A549 (cell line): ENCODE data around the gene SLC24A4. TPM values are rescaled to one million over a fixed set of nuclear protein-coding genes. Genes with fewer than 3 reads are reported as not detected.

ENCODE experiments used
- ATAC-seq, 2 experiments: fragments of 200-7000 bp in 1 of 2; fragments of >200 bp in 1 of 2; cut with Nextera tagmentation in 1 of 2; cut with Tn5 transposase in 1 of 2; 3 replicates each; pipeline versions ENCODE4 v1.8.0 to v1.9.1; 2018 to 2020; ENCODE audit warnings: mild to moderate bottlenecking in 1 of 2, moderate library complexity in 1 of 2
- CTCF ChIA-PET: fragments of 300-600 bp; sonication (Branson Sonifier 250); formaldehyde crosslinking; extraction: SDS; loops from one replicate; lab custom pipeline; 2021; ENCODE audit warnings: antibody characterized with exemption, inconsistent platforms; lab: Yijun Ruan, JAX
- POLR2A ChIA-PET: fragments of 350-600 bp; formaldehyde crosslinking; extraction: SDS; loops from one replicate; lab custom pipeline; 2021; ENCODE audit warnings: antibody characterized with exemption, inconsistent platforms; lab: Yijun Ruan, JAX
- DNase-seq, 2 experiments: peaks; one replicate each; pipeline versions ENCODE4 v3.0.0 to v3.0.0-alpha.2; 2011 to 2016; ENCODE audit warnings: low read depth in 1 of 2, low spot score in 1 of 2
- FAIRE-seq: peaks from 2 replicates; lab custom pipeline; 2011; peaks lifted over from hg19 to GRCh38; lab: Jason Lieb, UNC
- H3K27ac ChIP-seq, 2 experiments: fragments of >200 bp; sonication (Bioruptor Twin); formaldehyde crosslinking; 3 replicates each; pipeline ENCODE4 v1.5.1; 2016 to 2017
- H3K4me1 ChIP-seq: fragments of >200 bp; sonication (Bioruptor Twin); formaldehyde crosslinking; 3 replicates; pipeline ENCODE4 v1.6.1; 2016
- H3K4me2 ChIP-seq: fragments of >200 bp; sonication (Bioruptor Twin); formaldehyde crosslinking; 3 replicates; pipeline ENCODE4 v1.6.1; 2016
- H3K4me3 ChIP-seq: fragments of >200 bp; sonication (Bioruptor Twin); formaldehyde crosslinking; 3 replicates; pipeline ENCODE4 v1.5.1; 2016
- H3K9me3 ChIP-seq: fragments of >200 bp; sonication (Bioruptor Twin); formaldehyde crosslinking; 3 replicates; pipeline ENCODE4 v1.6.1; 2016
- BHLHE40 ChIP-seq: IDR thresholded peaks from 2 replicates; pipeline ENCODE4 v1.6.1; 2012; ENCODE audit warnings: low read depth, low read length, inconsistent platforms
- CHD2 ChIP-seq: fragments of 150-350 bp; IDR thresholded peaks from 2 replicates; pipeline ENCODE4 v1.6.1; 2014; ENCODE audit warnings: low read length; ENCODE audit not compliant: partially characterized antibody
- EP300 ChIP-seq, 2 experiments: fragments of >200 bp; sonication (Bioruptor Twin); formaldehyde crosslinking; IDR thresholded peaks; 2 replicates in 1 of 2; 3 replicates in 1 of 2; pipeline ENCODE4 v1.6.1; 2016 to 2017
- ESRRA ChIP-seq: fragments of 150-350 bp; IDR thresholded peaks from 2 replicates; pipeline ENCODE4 v1.6.1; 2014; ENCODE audit warnings: mild to moderate bottlenecking, low read length, borderline replicate concordance
- FOSL2 ChIP-seq, 2 experiments: fragments of 450-650 bp in 1 of 2; fragments of >200 bp in 1 of 2; sonication (Bioruptor Twin) in 1 of 2; formaldehyde crosslinking; IDR thresholded peaks; 2 replicates each; pipeline versions ENCODE4 v1.5.0 to v1.6.1; 2016 to 2020; ENCODE audit warnings: mild to moderate bottlenecking in 1 of 2, moderate library complexity in 1 of 2
- JUN ChIP-seq, 2 experiments: fragments of >200 bp; sonication (Bioruptor Twin); formaldehyde crosslinking; IDR thresholded peaks; 2 replicates in 1 of 2; 3 replicates in 1 of 2; pipeline ENCODE4 v1.6.1; 2016 to 2017
- KDM1A ChIP-seq: fragments of 200-600 bp; sonication (generic); IDR thresholded peaks from 2 replicates; pipeline ENCODE4 v1.6.1; 2016; ENCODE audit warnings: low read depth, mild to moderate bottlenecking
- MAZ ChIP-seq: fragments of 150-350 bp; IDR thresholded peaks from 2 replicates; pipeline ENCODE4 v1.6.1; 2014; ENCODE audit warnings: antibody characterized with exemption, low read depth, low read length, borderline replicate concordance
- PHF8 ChIP-seq: fragments of 200-600 bp; sonication (generic); IDR thresholded peaks from 2 replicates; pipeline ENCODE4 v1.6.1; 2016; ENCODE audit warnings: low read depth, mild to moderate bottlenecking, antibody characterized with exemption, moderate library complexity, borderline replicate concordance
- RAD21 ChIP-seq, 2 experiments: fragments of >200 bp in 1 of 2; sonication (Bioruptor Twin) in 1 of 2; formaldehyde crosslinking in 1 of 2; IDR thresholded peaks in 1 of 2; conservative IDR thresholded peaks in 1 of 2; 2 replicates in 1 of 2; 3 replicates in 1 of 2; pipeline ENCODE4 v1.6.1; 2012 to 2018; ENCODE audit warnings: inconsistent platforms in 1 of 2
- RARB ChIP-seq: fragments of 250-450 bp; sonication (Bioruptor Pico); IDR thresholded peaks from 2 replicates; pipeline ENCODE4 v1.8.0; 2021; ENCODE audit warnings: mild to moderate bottlenecking, moderate library complexity
- RNF2 ChIP-seq: fragments of 200-600 bp; sonication (generic); IDR thresholded peaks from 2 replicates; pipeline ENCODE4 v1.6.1; 2016; ENCODE audit warnings: low read depth, mild to moderate bottlenecking, antibody characterized with exemption, moderate library complexity, borderline replicate concordance
- WGBS: methylation state at CpG from one replicate; pipeline ENCODE4 v1.1.6; 2017; ENCODE audit errors: missing lambda C conversion rate; 5-methylcytosine and 5-hydroxymethylcytosine counted together
- polyA plus RNA-seq, 4 experiments: library from polyadenylated mRNA; depleted of rRNA in 3 of 4; stranded (reverse); fragments of >200 nt; fragmentation: RNase III in 1 of 4; extraction: RNeasy Plus Mini Kit Qiagen cat#74134 plus additional on column Dnase treatment in 1 of 4; gene quantifications; 2 replicates in 3 of 4; 3 replicates in 1 of 4; pipeline ENCODE4 v1.2.3, GENCODE V29; 2011 to 2017
- TF ChIP-seq, protein P1 (sequence below): fragments of 450-650 bp; IDR thresholded peaks from 2 replicates; pipeline ENCODE4 v1.6.1; 2014; ENCODE audit warnings: antibody characterized with exemption
- TF ChIP-seq, protein P2 (sequence below): fragments of >200 bp; sonication (Bioruptor Twin); formaldehyde crosslinking; IDR thresholded peaks from 3 replicates; pipeline ENCODE4 v1.6.1; 2016
- TF ChIP-seq, protein P3 (sequence below): IDR thresholded peaks from 2 replicates; pipeline ENCODE4 v1.6.1; 2012
- TF ChIP-seq, protein P4 (sequence below): IDR thresholded peaks from 2 replicates; pipeline ENCODE4 v1.6.1; 2012
- TF ChIP-seq, protein P5 (sequence below): fragments of 200-600 bp; sonication (generic); IDR thresholded peaks from 2 replicates; pipeline ENCODE4 v1.6.1; 2016; ENCODE audit warnings: antibody characterized with exemption, mild to moderate bottlenecking, moderate library complexity

SLC24A4 gene
- polyA plus RNA-seq, 2 of the 4 experiments (the other 2 are of a cell fraction) = 0.05 to 0.19 TPM

DNA sequence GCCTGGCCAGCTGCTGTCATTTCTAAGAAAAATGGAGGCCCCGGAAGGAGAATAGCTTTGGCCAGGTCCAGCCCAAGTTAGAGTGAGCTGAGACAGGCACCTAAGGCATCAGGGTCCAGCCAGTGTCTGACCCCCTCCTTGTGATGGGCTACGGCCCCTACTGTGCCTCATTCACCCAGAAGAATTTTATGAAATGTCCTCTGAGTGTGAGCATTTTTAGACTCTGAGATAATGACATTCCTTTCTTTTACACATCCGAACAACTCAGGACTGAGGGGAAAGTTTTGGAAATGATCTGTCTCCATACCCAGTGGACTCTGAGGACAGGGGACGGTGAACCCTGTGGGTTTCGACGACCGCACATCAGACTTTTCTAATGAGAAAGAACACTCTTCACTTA is 50.4 kb downstream of the SLC24A4 start (continued):
- no peak for TF ChIP-seq PHF8
- TF ChIP-seq, protein P1, sequence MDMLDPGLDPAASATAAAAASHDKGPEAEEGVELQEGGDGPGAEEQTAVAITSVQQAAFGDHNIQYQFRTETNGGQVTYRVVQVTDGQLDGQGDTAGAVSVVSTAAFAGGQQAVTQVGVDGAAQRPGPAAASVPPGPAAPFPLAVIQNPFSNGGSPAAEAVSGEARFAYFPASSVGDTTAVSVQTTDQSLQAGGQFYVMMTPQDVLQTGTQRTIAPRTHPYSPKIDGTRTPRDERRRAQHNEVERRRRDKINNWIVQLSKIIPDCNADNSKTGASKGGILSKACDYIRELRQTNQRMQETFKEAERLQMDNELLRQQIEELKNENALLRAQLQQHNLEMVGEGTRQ = no peak
- no peak for TF ChIP-seq RARB (CRISPR knock-in tag)
- TF ChIP-seq, all 56 proteins: peak for 0

DNA sequence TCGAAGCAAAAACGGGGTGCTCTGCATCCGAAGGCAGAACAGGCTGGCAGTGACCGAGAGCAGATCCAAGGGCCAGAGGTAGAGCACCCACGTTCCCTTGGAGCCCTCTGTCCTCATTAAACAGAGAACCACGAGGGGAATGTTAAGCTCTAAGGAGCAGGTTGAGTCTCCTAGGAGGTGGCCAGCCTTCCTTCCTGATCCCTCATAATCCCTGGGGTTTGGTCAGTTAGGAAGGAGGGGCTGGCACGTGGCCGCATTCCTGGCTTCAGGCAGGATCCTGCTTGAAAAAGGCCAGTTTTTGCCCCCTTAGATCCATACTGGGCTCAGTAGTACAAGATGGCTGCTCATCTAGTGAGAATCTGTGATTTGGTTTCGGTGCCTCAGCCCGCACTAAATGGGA is 57.2 kb downstream of the SLC24A4 start:
- Histone ChIP-seq H3K9me3 (no peaks in the 10 kb centered on the region), H3K4me3 (no peak overlapping the region), H3K4me2 (no peak overlapping the region), H3K27ac (no peak overlapping the region), H3K4me1 (no peaks in the 10 kb centered on the region)
- ATAC-seq (no peak), DNase-seq (no peak), FAIRE-seq (no peak)
- CTCF ChIA-PET = no interaction called here
- WGBS = 48% methylated on average over 10 of the region's 10 CpGs
- POLR2A ChIA-PET = no interaction called here
- TF ChIP-seq, protein P2, sequence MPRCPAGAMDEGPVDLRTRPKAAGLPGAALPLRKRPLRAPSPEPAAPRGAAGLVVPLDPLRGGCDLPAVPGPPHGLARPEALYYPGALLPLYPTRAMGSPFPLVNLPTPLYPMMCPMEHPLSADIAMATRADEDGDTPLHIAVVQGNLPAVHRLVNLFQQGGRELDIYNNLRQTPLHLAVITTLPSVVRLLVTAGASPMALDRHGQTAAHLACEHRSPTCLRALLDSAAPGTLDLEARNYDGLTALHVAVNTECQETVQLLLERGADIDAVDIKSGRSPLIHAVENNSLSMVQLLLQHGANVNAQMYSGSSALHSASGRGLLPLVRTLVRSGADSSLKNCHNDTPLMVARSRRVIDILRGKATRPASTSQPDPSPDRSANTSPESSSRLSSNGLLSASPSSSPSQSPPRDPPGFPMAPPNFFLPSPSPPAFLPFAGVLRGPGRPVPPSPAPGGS = no peak
- no peak for TF ChIP-seq EP300 (IDR thresholded peaks at IDR 0.05)
- TF ChIP-seq RNF2 = no peak
- TF ChIP-seq MAZ = no peak
- no peak for TF ChIP-seq BHLHE40
- TF ChIP-seq, protein P1 = no peak
- TF ChIP-seq ESRRA = no peak
- TF ChIP-seq FOSL2 (IDR thresholded peaks at IDR 0.05) = no peak
- no peak for TF ChIP-seq FOSL2 (CRISPR knock-in tag; IDR thresholded peaks at IDR 0.05)
- TF ChIP-seq, protein P3, sequence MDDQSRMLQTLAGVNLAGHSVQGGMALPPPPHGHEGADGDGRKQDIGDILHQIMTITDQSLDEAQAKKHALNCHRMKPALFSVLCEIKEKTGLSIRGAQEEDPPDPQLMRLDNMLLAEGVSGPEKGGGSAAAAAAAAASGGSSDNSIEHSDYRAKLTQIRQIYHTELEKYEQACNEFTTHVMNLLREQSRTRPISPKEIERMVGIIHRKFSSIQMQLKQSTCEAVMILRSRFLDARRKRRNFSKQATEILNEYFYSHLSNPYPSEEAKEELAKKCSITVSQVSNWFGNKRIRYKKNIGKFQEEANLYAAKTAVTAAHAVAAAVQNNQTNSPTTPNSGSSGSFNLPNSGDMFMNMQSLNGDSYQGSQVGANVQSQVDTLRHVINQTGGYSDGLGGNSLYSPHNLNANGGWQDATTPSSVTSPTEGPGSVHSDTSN = no peak
- TF ChIP-seq, protein P4, sequence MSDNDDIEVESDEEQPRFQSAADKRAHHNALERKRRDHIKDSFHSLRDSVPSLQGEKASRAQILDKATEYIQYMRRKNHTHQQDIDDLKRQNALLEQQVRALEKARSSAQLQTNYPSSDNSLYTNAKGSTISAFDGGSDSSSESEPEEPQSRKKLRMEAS = no peak
- TF ChIP-seq RARB (CRISPR knock-in tag) = no peak

DNA sequence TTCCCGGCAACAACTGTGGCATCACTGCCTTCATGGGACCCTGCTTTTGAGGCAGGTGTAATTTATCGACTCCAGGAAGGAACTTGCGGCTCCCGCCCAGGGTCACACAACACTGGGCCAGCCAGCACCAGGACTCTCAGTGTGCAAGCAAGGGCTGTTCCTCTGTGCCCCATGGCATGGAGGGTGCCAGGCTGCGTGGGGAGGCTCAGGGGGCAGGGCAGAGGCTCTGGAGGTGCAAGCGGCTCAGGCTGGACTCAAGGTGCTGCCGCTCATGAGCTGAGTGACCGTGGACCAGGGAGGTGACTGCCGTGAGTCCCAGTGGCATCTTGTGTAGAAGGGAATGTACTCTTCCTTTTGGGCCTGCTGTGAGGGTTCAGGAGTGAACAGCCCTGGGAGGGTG is 57.6 kb downstream of the SLC24A4 start:
- ChIA-PET CTCF (no interaction called here), POLR2A (no interaction called here)
- 72% methylated on average over 8 of the region's 9 CpGs for WGBS
- Histone ChIP-seq H3K4me3 (no peak overlapping the region), H3K4me1 (no peaks in the 10 kb centered on the region), H3K27ac (no peak overlapping the region), H3K9me3 (no peaks in the 10 kb centered on the region), H3K4me2 (no peak overlapping the region)
- DNase-seq (no peak), FAIRE-seq (no peak), ATAC-seq (no peak)
- TF ChIP-seq, protein P5, sequence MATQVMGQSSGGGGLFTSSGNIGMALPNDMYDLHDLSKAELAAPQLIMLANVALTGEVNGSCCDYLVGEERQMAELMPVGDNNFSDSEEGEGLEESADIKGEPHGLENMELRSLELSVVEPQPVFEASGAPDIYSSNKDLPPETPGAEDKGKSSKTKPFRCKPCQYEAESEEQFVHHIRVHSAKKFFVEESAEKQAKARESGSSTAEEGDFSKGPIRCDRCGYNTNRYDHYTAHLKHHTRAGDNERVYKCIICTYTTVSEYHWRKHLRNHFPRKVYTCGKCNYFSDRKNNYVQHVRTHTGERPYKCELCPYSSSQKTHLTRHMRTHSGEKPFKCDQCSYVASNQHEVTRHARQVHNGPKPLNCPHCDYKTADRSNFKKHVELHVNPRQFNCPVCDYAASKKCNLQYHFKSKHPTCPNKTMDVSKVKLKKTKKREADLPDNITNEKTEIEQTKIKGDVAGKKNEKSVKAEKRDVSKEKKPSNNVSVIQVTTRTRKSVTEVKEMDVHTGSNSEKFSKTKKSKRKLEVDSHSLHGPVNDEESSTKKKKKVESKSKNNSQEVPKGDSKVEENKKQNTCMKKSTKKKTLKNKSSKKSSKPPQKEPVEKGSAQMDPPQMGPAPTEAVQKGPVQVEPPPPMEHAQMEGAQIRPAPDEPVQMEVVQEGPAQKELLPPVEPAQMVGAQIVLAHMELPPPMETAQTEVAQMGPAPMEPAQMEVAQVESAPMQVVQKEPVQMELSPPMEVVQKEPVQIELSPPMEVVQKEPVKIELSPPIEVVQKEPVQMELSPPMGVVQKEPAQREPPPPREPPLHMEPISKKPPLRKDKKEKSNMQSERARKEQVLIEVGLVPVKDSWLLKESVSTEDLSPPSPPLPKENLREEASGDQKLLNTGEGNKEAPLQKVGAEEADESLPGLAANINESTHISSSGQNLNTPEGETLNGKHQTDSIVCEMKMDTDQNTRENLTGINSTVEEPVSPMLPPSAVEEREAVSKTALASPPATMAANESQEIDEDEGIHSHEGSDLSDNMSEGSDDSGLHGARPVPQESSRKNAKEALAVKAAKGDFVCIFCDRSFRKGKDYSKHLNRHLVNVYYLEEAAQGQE = no peak
- TF ChIP-seq CHD2 (no peak), KDM1A (no peak), JUN (IDR thresholded peaks at IDR 0.05) (no peak), RAD21 (conservative IDR thresholded peaks at IDR 0.05 in 1 of 2, IDR thresholded peaks at IDR 0.05 in 1 of 2) (no peak)
- TF ChIP-seq, protein P2 = no peak
